B cell (primary cell): ENCODE results near the gene ALDH1B1.

Experiments used
- CTCF ChIP-seq: fragments of 200-600 bp; IDR thresholded peaks from one replicate; pipeline ENCODE4 v1.8.0; 2022; ENCODE audit warnings: antibody characterized with exemption, mild to moderate bottlenecking
- EZH2 ChIP-seq: IDR thresholded peaks from 2 replicates; pipeline ENCODE4 v1.6.1; 2012; ENCODE audit warnings: borderline replicate concordance, low read depth, mild to moderate bottlenecking, moderate library complexity, low read length; ENCODE audit not compliant: insufficient read depth, poor library complexity, severe bottlenecking

GRCh38 chr9:38389313-38389712 is 3.2 kb upstream of the ALDH1B1 start:
- TF ChIP-seq CTCF (no peak), EZH2 (no peak)
